WI38 (cell line): Measurements from ENCODE around the gene INPP4B.

Experiments used
- H3K4me3 ChIP-seq: 2 replicates; pipeline ENCODE4 v1.5.1; 2011; ENCODE audit warnings: low read depth, mild to moderate bottlenecking, control low read depth, low read length
- CTCF ChIP-seq: IDR thresholded peaks from 2 replicates; pipeline ENCODE4 v1.5.1; 2012; ENCODE audit warnings: low read depth, mild to moderate bottlenecking, control low read depth, low read length

INPP4B gene

DNA sequence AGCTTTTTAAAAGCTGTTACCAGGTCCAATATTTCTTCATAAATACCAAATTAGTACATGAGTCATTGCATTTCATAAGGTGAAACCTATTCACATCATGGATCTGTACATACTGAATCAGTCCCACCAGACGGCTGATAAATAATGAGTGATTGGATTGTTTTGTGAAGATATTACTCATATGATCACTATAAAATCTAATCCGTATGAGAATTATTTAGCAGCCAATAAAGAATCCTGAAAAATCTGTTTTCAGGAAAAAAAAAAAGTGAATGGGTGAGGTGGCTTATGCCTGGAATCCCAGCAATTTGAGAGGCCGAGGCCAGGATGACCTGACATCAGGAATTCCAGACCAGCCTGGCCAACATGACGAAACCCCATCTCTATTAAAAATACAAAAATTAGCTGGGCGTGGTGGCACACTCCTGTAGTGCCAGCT lies 438.1 kb downstream of the INPP4B start:
- H3K4me3 ChIP-seq = no peak overlapping the region

DNA sequence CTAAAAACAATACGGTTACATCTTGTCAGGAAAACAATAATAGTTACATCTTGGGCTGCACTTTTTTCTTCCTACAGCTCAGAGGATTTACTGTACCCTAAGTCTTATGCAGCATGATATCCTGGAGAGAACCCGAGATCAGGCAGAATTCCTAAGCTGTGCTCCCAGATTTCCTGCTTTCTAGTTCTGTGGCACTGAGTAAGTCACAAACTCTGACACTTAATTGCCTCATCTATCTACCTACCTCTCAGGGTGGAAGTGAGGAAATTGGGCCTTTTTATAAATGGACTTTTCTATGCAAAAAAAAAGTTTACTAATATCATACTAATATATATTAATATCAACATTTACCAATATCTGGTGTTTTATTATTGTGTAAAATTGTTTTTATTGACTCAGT lies 438.5 kb downstream of the INPP4B start:
- no peak for TF ChIP-seq CTCF

More for the DNA sequence above, 438.1 kb downstream of the INPP4B start:
- no peak for TF ChIP-seq CTCF

GRCh38 chr4:142406917-142407501 lies 439.1 kb downstream of the INPP4B start:
- H3K4me3 ChIP-seq = no peak overlapping the region
- TF ChIP-seq CTCF = no peak

More for the DNA sequence above, 438.5 kb downstream of the INPP4B start:
- no peak overlapping the region for H3K4me3 ChIP-seq

DNA sequence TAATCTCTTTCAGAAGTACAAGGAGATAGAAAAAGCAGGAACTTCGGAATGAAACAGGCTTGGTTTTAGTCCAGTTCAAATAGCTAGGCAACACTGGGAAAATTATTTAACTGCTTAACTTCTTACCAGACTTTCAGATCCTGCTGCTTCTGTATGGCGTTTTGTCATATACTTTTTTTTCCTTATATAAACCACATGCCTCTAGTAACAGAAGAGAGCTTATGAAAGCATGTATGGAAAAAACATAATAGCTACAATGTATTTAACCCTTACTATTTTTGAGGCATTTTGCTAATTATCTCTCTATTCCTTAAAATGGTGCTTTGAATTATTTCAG lies 439.6 kb downstream of the INPP4B start:
- no peak for TF ChIP-seq CTCF
- peak overlapping the region; percentile 60 for H3K4me3 ChIP-seq

DNA sequence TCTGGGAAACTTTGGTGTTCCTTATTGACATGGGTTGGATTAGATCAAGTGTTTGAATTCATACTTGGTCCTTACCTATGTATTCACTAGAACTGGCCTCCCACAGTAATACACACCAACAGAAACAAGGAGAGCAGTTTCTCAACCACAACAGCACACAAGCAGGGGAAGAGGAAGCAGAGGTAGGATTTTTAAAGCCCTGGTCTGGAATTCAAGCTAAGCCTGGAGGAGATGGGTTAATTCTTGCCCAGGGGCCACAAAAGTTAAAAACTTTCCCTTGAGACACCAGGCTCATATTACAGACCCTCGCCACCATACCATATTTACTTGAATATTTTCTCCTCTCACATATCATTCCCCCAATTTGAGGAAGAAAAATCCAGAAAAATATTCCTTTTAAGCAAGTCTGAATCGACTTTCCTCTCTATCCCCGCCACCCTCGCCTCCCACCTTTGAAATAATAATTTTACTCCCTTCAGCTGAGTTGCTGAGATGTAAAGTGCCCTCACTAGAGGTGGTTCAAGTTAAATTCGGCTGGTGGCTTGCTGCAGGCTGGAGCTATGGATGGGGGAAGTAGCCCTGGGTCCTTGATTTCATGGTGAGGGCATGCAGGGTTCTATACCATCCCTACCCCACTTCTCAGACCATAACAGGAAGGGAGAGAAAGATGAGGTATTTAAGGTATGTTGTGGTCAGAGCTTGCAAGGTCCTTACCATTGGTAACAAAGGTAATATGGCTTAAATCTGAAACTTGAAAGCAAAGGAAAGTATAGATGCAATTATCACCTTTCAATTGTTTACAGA lies 440.2 kb downstream of the INPP4B start:
- TF ChIP-seq CTCF = no peak
- H3K4me3 ChIP-seq = peak overlapping the region; percentile 60

GRCh38 chr4:142405021-142405694 lies 440.9 kb downstream of the INPP4B start:
- peak overlapping the region; percentile 60 for H3K4me3 ChIP-seq
- no peak for TF ChIP-seq CTCF

DNA sequence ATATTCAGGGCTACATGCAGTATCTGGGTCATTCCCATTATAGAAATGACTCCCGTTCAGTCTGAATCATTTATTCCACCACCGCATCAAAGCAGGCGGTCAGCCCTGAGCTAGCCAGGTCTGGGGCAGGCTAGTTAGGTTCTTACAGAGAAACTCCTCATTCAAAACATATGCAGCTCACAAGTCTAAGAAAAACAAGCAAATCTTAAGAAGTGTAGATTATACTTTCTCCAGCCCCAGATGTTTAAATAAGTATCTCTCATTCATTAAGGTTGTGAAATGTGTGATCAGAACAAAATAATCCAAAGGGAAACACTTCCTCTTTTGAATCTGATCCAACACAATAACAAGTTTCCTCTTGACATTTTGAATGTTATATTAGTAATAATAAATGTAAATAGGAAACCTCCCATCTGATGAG lies 441.9 kb downstream of the INPP4B start:
- H3K4me3 ChIP-seq = peak overlapping the region; percentile 60
- no peak for TF ChIP-seq CTCF
